HEK293T (cell line): ENCODE measurements around the gene SLC45A3.

Experiments used
- CTCF ChIA-PET: fragments of 350-600 bp; formaldehyde crosslinking; extraction: SDS; loops from one replicate; lab custom pipeline; 2021; ENCODE audit warnings: antibody characterized with exemption, inconsistent platforms; lab: Yijun Ruan, JAX
- POLR2A ChIA-PET: fragments of 350-600 bp; formaldehyde crosslinking; extraction: SDS; loops from one replicate; lab custom pipeline; 2020; ENCODE audit warnings: antibody characterized with exemption, inconsistent platforms; lab: Yijun Ruan, JAX
- DNase-seq: peaks from one replicate; pipeline ENCODE4 v3.0.0; 2012; ENCODE audit warnings: mixed read lengths; ENCODE audit errors: extremely low spot score
- ARNT ChIP-seq: fragments of 450-650 bp; IDR thresholded peaks from 2 replicates; pipeline ENCODE4 v1.6.1; 2017; ENCODE audit warnings: mild to moderate bottlenecking
- BHLHE40 ChIP-seq: fragments of 450-650 bp; IDR thresholded peaks from 2 replicates; pipeline ENCODE4 v1.6.1; 2016; ENCODE audit warnings: mild to moderate bottlenecking, moderate library complexity, borderline replicate concordance
- CTBP1 ChIP-seq: fragments of 450-650 bp; IDR thresholded peaks from 2 replicates; pipeline ENCODE4 v1.6.1; 2016; ENCODE audit warnings: borderline replicate concordance
- ELF4 ChIP-seq: fragments of 450-650 bp; IDR thresholded peaks from 2 replicates; pipeline ENCODE4 v1.6.1; 2017; ENCODE audit warnings: antibody characterized with exemption
- FOXA1 ChIP-seq: fragments of 450-650 bp; IDR thresholded peaks from 2 replicates; pipeline ENCODE4 v1.6.1; 2016; ENCODE audit warnings: mild to moderate bottlenecking
- FOXK2 ChIP-seq: fragments of 450-650 bp; IDR thresholded peaks from 2 replicates; pipeline ENCODE4 v1.6.1; 2016; ENCODE audit warnings: mild to moderate bottlenecking
- FOXM1 ChIP-seq: fragments of 450-650 bp; IDR thresholded peaks from 2 replicates; pipeline ENCODE4 v1.6.1; 2017; ENCODE audit warnings: mild to moderate bottlenecking, borderline replicate concordance
- HDGF ChIP-seq: fragments of 450-650 bp; IDR thresholded peaks from 2 replicates; pipeline ENCODE4 v1.6.1; 2017; ENCODE audit warnings: antibody characterized with exemption, borderline replicate concordance
- L3MBTL2 ChIP-seq: fragments of 450-650 bp; conservative IDR thresholded peaks from 2 replicates; pipeline ENCODE4 v1.6.1; 2016; ENCODE audit warnings: mild to moderate bottlenecking
- LEF1 ChIP-seq: fragments of 450-650 bp; IDR thresholded peaks from 2 replicates; pipeline ENCODE4 v1.6.1; 2017; ENCODE audit warnings: mild to moderate bottlenecking, borderline replicate concordance
- NFRKB ChIP-seq: fragments of 450-650 bp; IDR thresholded peaks from 2 replicates; pipeline ENCODE4 v1.6.1; 2016; ENCODE audit warnings: mild to moderate bottlenecking, moderate library complexity
- PKNOX1 ChIP-seq: fragments of 450-650 bp; IDR thresholded peaks from 2 replicates; pipeline ENCODE4 v1.6.1; 2016
- SP1 ChIP-seq: fragments of 450-650 bp; IDR thresholded peaks from 2 replicates; pipeline ENCODE4 v1.6.1; 2017
- SUZ12 ChIP-seq: fragments of 450-650 bp; IDR thresholded peaks from 2 replicates; pipeline ENCODE4 v1.6.1; 2016; ENCODE audit warnings: mild to moderate bottlenecking
- TARDBP ChIP-seq: fragments of 450-650 bp; IDR thresholded peaks from 2 replicates; pipeline ENCODE4 v1.6.1; 2016
- ZNF384 ChIP-seq: fragments of 450-650 bp; IDR thresholded peaks from 2 replicates; pipeline ENCODE4 v1.6.1; 2016

The SLC45A3 gene

GRCh38 chr1:205701891-205702290, 21.6 kb upstream of the SLC45A3 start:
- DNase-seq = no peak
- ChIA-PET CTCF (interaction anchor here (2.0 to 2.2 kb wide), 2 partner anchors 9 to 43 kb away, joined by 5 to 7 read pairs; no protein-coding TSS in a partner anchor), POLR2A (no interaction called here)
- TF ChIP-seq PKNOX1 (no peak), FOXA1 (no peak), SP1 (no peak), NFRKB (no peak), BHLHE40 (no peak), ELF4 (no peak), ZNF384 (no peak), TARDBP (no peak), FOXK2 (no peak), LEF1 (no peak), L3MBTL2 (no peak), CTBP1 (no peak), SUZ12 (no peak), HDGF (no peak), FOXM1 (no peak)

DNA sequence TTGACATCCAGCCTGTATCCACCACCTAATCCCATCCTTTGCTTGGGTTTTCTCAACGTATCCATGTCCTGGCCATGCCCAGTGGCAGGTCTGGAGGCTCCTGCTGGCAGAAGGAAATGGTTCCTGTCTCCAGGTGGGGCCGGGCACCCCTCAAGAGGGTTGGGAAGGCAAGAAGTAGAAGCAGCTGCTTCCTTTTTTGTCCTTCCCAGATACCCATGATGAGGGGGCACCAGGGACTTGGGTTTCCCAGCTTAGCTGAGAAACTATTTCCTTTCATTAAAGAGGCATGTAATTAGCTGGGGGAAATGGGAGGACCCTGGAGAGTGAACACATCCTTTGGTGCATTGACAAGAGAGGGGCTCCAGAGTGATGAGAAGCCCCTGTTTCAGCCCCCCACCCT, 21.1 kb upstream of the SLC45A3 start:
- DNase-seq = no peak
- ChIA-PET POLR2A (interaction anchor here (1.4 kb wide), 1 partner anchor 69 kb away, joined by 3 read pairs; the partner anchor contains the start of gene ELK4), CTCF (interaction anchor here (2.0 to 2.2 kb wide), 2 partner anchors 10 to 42 kb away, joined by 5 to 7 read pairs; no protein-coding TSS in a partner anchor)
- no peak for TF ChIP-seq FOXA1
- TF ChIP-seq SUZ12 = no peak
- no peak for TF ChIP-seq ZNF384
- no peak for TF ChIP-seq ELF4
- no peak for TF ChIP-seq L3MBTL2
- TF ChIP-seq NFRKB = no peak
- no peak for TF ChIP-seq SP1
- no peak for TF ChIP-seq TARDBP
- no peak for TF ChIP-seq ARNT
- TF ChIP-seq LEF1 = no peak
- no peak for TF ChIP-seq BHLHE40
- TF ChIP-seq CTBP1 = no peak
- TF ChIP-seq PKNOX1 = no peak

DNA sequence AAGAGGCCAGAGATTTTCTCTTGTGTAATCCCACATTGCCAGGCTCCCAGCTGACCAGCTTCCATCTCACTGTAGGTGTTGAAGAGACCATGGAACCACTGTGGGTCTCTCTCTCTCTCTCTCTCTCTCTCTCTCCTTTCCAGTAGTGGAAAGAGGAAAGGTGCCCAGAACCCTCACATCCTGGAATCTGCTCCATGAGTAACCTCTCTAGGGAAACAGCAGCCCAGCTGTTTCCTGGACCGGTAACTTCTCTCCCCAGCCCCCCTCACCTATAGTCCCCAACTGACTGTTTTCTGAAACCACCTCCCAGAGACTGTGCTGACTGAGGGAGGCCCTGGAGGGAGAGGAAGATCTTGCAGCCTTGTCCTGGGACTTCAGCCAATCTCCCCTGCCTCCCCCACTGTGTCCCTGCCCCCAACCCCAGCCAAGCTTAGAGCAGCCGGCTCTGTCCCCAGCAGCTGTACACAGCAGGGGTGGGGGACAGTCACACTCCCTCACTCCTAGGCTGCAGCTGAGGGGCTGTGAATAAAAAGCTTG, 20.6 kb upstream of the SLC45A3 start:
- no peak for TF ChIP-seq HDGF
- TF ChIP-seq NFRKB = no peak
- TF ChIP-seq CTBP1 = no peak
- TF ChIP-seq PKNOX1 = no peak
- TF ChIP-seq SP1 = no peak
- no peak for TF ChIP-seq FOXA1
- no peak for TF ChIP-seq ELF4
- no peak for TF ChIP-seq FOXM1
- TF ChIP-seq BHLHE40 = no peak
- no peak for TF ChIP-seq TARDBP
- TF ChIP-seq SUZ12 = no peak
- no peak for TF ChIP-seq ZNF384
- no peak for TF ChIP-seq L3MBTL2
- TF ChIP-seq FOXK2 = no peak
- POLR2A ChIA-PET = interaction anchor here (1.1 to 1.4 kb wide), 2 partner anchors 13 to 69 kb away, joined by 3 to 4 read pairs; partner anchors contain the start of gene ELK4
- CTCF ChIA-PET = interaction anchor here (1.0 to 2.2 kb wide), 2 partner anchors 11 to 42 kb away, joined by 3 to 7 read pairs; no protein-coding TSS in a partner anchor
- DNase-seq = no peak

- POLR2A ChIA-PET = no interaction called here
- no peak for TF ChIP-seq ELF4
- DNase-seq = no peak
- CTCF ChIA-PET = no interaction called here
Observed at GRCh38 chr1:205699416-205699815, 19.1 kb upstream of the SLC45A3 start.

GRCh38 chr1:205698921-205699320, 18.6 kb upstream of the SLC45A3 start:
- ChIA-PET CTCF (no interaction called here), POLR2A (no interaction called here)
- TF ChIP-seq BHLHE40 = no peak
- no peak for TF ChIP-seq FOXK2
- DNase-seq = no peak

DNA sequence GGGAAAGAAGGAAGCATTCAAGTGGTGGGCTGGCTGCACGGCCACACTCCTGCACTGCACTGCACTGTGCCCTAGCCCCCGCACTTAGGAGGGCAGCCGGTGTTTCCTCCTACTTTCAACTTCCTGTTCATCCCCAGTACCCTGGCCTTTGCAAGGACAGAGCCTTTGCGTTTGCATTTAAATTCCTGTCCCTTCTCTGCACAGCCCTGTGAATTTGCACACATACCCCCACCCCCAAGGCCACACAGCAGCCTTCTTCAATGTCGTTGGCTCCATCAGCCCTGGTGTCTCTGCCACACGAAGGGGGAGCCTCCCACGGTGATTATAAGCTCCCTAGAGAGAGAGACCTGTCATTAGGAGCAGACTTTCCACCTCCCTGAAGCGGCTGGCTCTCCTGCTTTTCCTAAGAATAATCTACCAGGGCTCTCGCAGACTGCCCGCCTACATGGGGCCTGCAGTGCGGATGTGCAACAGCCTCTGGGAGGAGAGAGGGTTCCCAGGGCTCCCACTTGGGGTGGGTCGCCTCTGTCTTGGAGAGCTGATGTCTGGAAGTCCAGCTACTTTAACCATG, 13.2 kb upstream of the SLC45A3 start:
- TF ChIP-seq ELF4 (no peak), SP1 (no peak), ZNF384 (no peak), SUZ12 (no peak), FOXM1 (no peak), FOXK2 (no peak), NFRKB (no peak), TARDBP (no peak), L3MBTL2 (no peak), LEF1 (no peak), FOXA1 (no peak), ARNT (no peak), HDGF (no peak), PKNOX1 (no peak), BHLHE40 (no peak), CTBP1 (no peak)
- DNase-seq = no peak
- CTCF ChIA-PET = interaction anchor here (1.1 to 1.5 kb wide), 2 partner anchors 18 to 34 kb away, joined by 3 to 5 read pairs; no protein-coding TSS in a partner anchor
- POLR2A ChIA-PET = no interaction called here
